Measurements from ENCODE around the gene TMEM240. TPM values are rescaled to one million over a fixed set of nuclear protein-coding genes. Genes with fewer than 3 reads are reported as not detected.

The TMEM240 gene
- total and polyA plus RNA-seq, 4 donors, result 0.14 to 0.33 (median 0.33) TPM; not detected in 1

GRCh38 chr1:1552263-1552639 is 11.8 kb upstream of the TMEM240 start:
- H3K9me3 ChIP-seq (ENCODE audit: control insufficient read depth in 4 of 4, low read length in 3 of 4), result no peaks in the 10 kb centered on the region
- H3K27me3 ChIP-seq (ENCODE audit: control insufficient read depth in 4 of 4, insufficient read depth in 4 of 4, low read length in 3 of 4), result no peaks in the 10 kb centered on the region
- no peak overlapping the region for H3K27ac ChIP-seq (ENCODE audit: low read depth in 1 of 2, low read length in 2 of 2)
- TF ChIP-seq RXRA (IDR thresholded peaks at IDR 0.05) (no peak), JUND (IDR thresholded peaks at IDR 0.05) (no peak), NR2F2 (IDR thresholded peaks at IDR 0.05) (no peak), ATF3 (IDR thresholded peaks at IDR 0.05) (no peak), TAF1 (conservative IDR thresholded peaks at IDR 0.05) (no peak), CTCF (IDR thresholded peaks at IDR 0.05; ENCODE audit: low read depth, low read length, missing input control) (no peak), SP1 (IDR thresholded peaks at IDR 0.05) (no peak), REST (IDR thresholded peaks at IDR 0.05) (no peak), YY1 (IDR thresholded peaks at IDR 0.05) (no peak), EGR1 (IDR thresholded peaks at IDR 0.05; ENCODE audit: low read depth in 2 of 2) (no peak), RAD21 (IDR thresholded peaks at IDR 0.05) (no peak), FOXA1 (IDR thresholded peaks at IDR 0.05) (no peak), FOXA2 (IDR thresholded peaks at IDR 0.05) (no peak), GABPA (IDR thresholded peaks at IDR 0.05 in 1 of 2, conservative IDR thresholded peaks at IDR 0.05 in 1 of 2) (no peak)
- H3K4me3 ChIP-seq (ENCODE audit: low read depth in 1 of 3, low read length in 3 of 3), result no peak overlapping the region
- DNase-seq (ENCODE audit: low spot score), result no peak
- peaks cover 0 to 2% (median 0%) of the 10 kb centered on the region in 4 donors for H3K36me3 ChIP-seq (ENCODE audit: control insufficient read depth in 4 of 4, insufficient read depth in 3 of 4, low read depth in 1 of 4, low read length in 3 of 4)
- H3K4me1 ChIP-seq (ENCODE audit: control insufficient read depth in 4 of 4, insufficient read depth in 4 of 4, low read length in 3 of 4), result peaks cover 0 to 17% (median 9%) of the 10 kb centered on the region in 4 donors
- H3K9ac ChIP-seq (ENCODE audit: low read depth in 1 of 2, low read length in 2 of 2), result no peak overlapping the region
- 87% methylated on average over 10 of the region's 10 CpGs for WGBS

- TF ChIP-seq ZBTB33 (IDR thresholded peaks at IDR 0.05) (no peak), EGR1 (IDR thresholded peaks at IDR 0.05; ENCODE audit: low read depth in 2 of 2) (no peak), JUND (IDR thresholded peaks at IDR 0.05) (no peak), HNF4A (conservative IDR thresholded peaks at IDR 0.05) (no peak), SP1 (IDR thresholded peaks at IDR 0.05) (no peak), YY1 (IDR thresholded peaks at IDR 0.05) (no peak), MAX (IDR thresholded peaks at IDR 0.05) (no peak), NR2F2 (IDR thresholded peaks at IDR 0.05) (no peak), FOXA2 (IDR thresholded peaks at IDR 0.05) (no peak), REST (IDR thresholded peaks at IDR 0.05) (no peak), RAD21 (IDR thresholded peaks at IDR 0.05) (no peak)
- no peak overlapping the region for H3K9ac ChIP-seq (ENCODE audit: low read depth in 1 of 2, low read length in 2 of 2)
- H3K27ac ChIP-seq (ENCODE audit: low read depth in 1 of 2, low read length in 2 of 2), result no peak overlapping the region
- no peak for DNase-seq (ENCODE audit: low spot score)
- peaks cover 0 to 17% (median 9%) of the 10 kb centered on the region in 4 donors for H3K4me1 ChIP-seq (ENCODE audit: control insufficient read depth in 4 of 4, insufficient read depth in 4 of 4, low read length in 3 of 4)
- H3K9me3 ChIP-seq (ENCODE audit: control insufficient read depth in 4 of 4, low read length in 3 of 4), result no peaks in the 10 kb centered on the region
- 92% methylated on average over 33 of the region's 33 CpGs for WGBS
- no peaks in the 10 kb centered on the region for H3K27me3 ChIP-seq (ENCODE audit: control insufficient read depth in 4 of 4, insufficient read depth in 4 of 4, low read length in 3 of 4)
- H3K36me3 ChIP-seq (ENCODE audit: control insufficient read depth in 4 of 4, insufficient read depth in 3 of 4, low read depth in 1 of 4, low read length in 3 of 4), result peaks cover 0 to 5% (median 0%) of the 10 kb centered on the region in 4 donors
- no peak overlapping the region for H3K4me3 ChIP-seq (ENCODE audit: low read depth in 1 of 3, low read length in 3 of 3)
These were observed 11.3 kb upstream of the TMEM240 start for GRCh38 chr1:1551524-1552262.

All from liver (tissue), 9 donors.